Measurements from ENCODE around the gene BBC3. TPM values are rescaled to one million over a fixed set of nuclear protein-coding genes. Genes with fewer than 3 reads are reported as not detected.
"Not testable (repeated sequence)": the region's sequence is repeated elsewhere in the genome, so short reads cannot be mapped to it uniquely, and the experiment has no call there.

BBC3 gene
- total and polyA plus RNA-seq, 9 donors, result 0.23 to 13.2 (median 6.3) TPM

- no peak overlapping the region for H3K27ac ChIP-seq
- TF ChIP-seq POLR2A (IDR thresholded peaks at IDR 0.05) (no peak), CTCF (IDR thresholded peaks at IDR 0.05) (no peak), EP300 (IDR thresholded peaks at IDR 0.05) (no peak)
- H3K9me3 ChIP-seq, result no peaks in the 10 kb centered on the region
- no peaks in the 10 kb centered on the region for H3K27me3 ChIP-seq
- WGBS, 3 donors, result 41 to 57% (median 44%) methylated on average over 3 of the region's 3 CpGs
- H3K36me3 ChIP-seq, result no peaks in the 10 kb centered on the region
- DNase-seq, result no peak
- no peak overlapping the region for H3K4me3 ChIP-seq
- H3K4me1 ChIP-seq (ENCODE audit: insufficient read depth), result peaks cover 7% of the 10 kb centered on the region
- intact Hi-C loops (cut with DNase I), result no loop called here
Observed at GRCh38 chr19:47253467-47253881, 22.5 kb upstream of the BBC3 start.

GRCh38 chr19:47253016-47253415, 22.0 kb upstream of the BBC3 start:
- H3K9me3 ChIP-seq; DNase-seq; H3K4me3 ChIP-seq; intact Hi-C loops (cut with DNase I); H3K36me3 ChIP-seq; H3K27ac ChIP-seq; H3K27me3 ChIP-seq; H3K4me1 ChIP-seq (ENCODE audit: insufficient read depth): not testable (repeated sequence)
- WGBS, 3 donors, result 79 to 88% (median 88%) methylated on average over 8 of the region's 8 CpGs

GRCh38 chr19:47247308-47247990, 16.4 kb upstream of the BBC3 start:
- DNase-seq, result peak in 4 of 5 donors; percentile 78 to 87 (median 82)
- intact Hi-C loops (cut with DNase I), result loop anchor here (5.0 to 10.0 kb wide), 7 partner anchors 35 to 170 kb away; no protein-coding TSS in a partner anchor
- H3K9me3 ChIP-seq, result no peaks in the 10 kb centered on the region
- 18 to 19% (median 19%) methylated on average over 25 of the region's 25 CpGs for WGBS, 3 donors
- peak; percentile 74 to 84 (median 79) for TF ChIP-seq CTCF (IDR thresholded peaks at IDR 0.05)
- TF ChIP-seq EP300 (IDR thresholded peaks at IDR 0.05), result no peak
- no peak for TF ChIP-seq POLR2A (IDR thresholded peaks at IDR 0.05)
- H3K4me3 ChIP-seq, result no peak overlapping the region
- H3K27me3 ChIP-seq, result no peaks in the 10 kb centered on the region
- H3K27ac ChIP-seq, result no peak overlapping the region
- H3K36me3 ChIP-seq, result no peaks in the 10 kb centered on the region
- peaks cover 2% of the 10 kb centered on the region for H3K4me1 ChIP-seq (ENCODE audit: insufficient read depth)

- no peak for TF ChIP-seq EP300 (IDR thresholded peaks at IDR 0.05)
- TF ChIP-seq CTCF (IDR thresholded peaks at IDR 0.05), result peak; percentile 95 to 99 (median 99)
Observed at GRCh38 chr19:47243776-47244547, 13.0 kb upstream of the BBC3 start.

More at GRCh38 chr19:47243776-47244547, 13.0 kb upstream of the BBC3 start:
- no peak overlapping the region for H3K27ac ChIP-seq
- H3K27me3 ChIP-seq, result no peaks in the 10 kb centered on the region
- peak; percentile 89 to 94 (median 93) for DNase-seq
- peak overlapping the region; percentile 20 for H3K4me3 ChIP-seq
- no peaks in the 10 kb centered on the region for H3K36me3 ChIP-seq
- peaks cover 6% of the 10 kb centered on the region for H3K4me1 ChIP-seq (ENCODE audit: insufficient read depth)
- WGBS, 3 donors, result 1 to 2% (median 1%) methylated on average over 42 to 46 of the region's 46 CpGs
- H3K9me3 ChIP-seq, result no peaks in the 10 kb centered on the region
- intact Hi-C loops (cut with DNase I), result loop anchor here in 2 of 4 donors (2.0 to 10.0 kb wide), 3 partner anchors 49 to 99 kb away; no protein-coding TSS in a partner anchor

Data from ovary (tissue), 9 donors.